PFSK-1 (cell line): Measurements from ENCODE around the gene STAT6.

Experiments
- FOXP2 ChIP-seq: optimal IDR thresholded peaks from 2 replicates; pipeline ENCODE3; 2011; ENCODE audit warnings: borderline replicate concordance, control low read depth, inconsistent platforms; ENCODE audit not compliant: insufficient read depth; ENCODE audit errors: extremely low read length, extremely low read depth
- POLR2AphosphoS5 ChIP-seq: IDR thresholded peaks from 2 replicates; pipeline ENCODE4 v1.6.1; 2012; ENCODE audit warnings: low read depth, mild to moderate bottlenecking, control low read depth, low read length, moderate library complexity
- REST ChIP-seq, 2 experiments: IDR thresholded peaks; 2 replicates each; pipeline versions ENCODE4 v1.6.1 to v1.8.0; 2011 to 2012; ENCODE audit warnings: low read depth in 2 of 2, low read length in 2 of 2, control low read depth in 1 of 2, inconsistent platforms in 1 of 2, mild to moderate bottlenecking in 1 of 2, moderate library complexity in 1 of 2; ENCODE audit not compliant: insufficient read depth in 1 of 2
- SIN3A ChIP-seq: IDR thresholded peaks from 2 replicates; pipeline ENCODE4 v1.6.1; 2012; ENCODE audit warnings: mild to moderate bottlenecking, low read length, moderate library complexity, borderline replicate concordance; ENCODE audit not compliant: insufficient read depth
- TAF1 ChIP-seq: IDR thresholded peaks from 2 replicates; pipeline ENCODE4 v1.6.1; 2012; ENCODE audit warnings: low read length, control low read depth, borderline replicate concordance; ENCODE audit not compliant: insufficient read depth

The STAT6 gene

GRCh38 chr12:57129321-57129842 is 18.2 kb upstream of the STAT6 start:
- TF ChIP-seq SIN3A (no peak), REST (IDR thresholded peaks at IDR 0.05; ENCODE audit: insufficient read depth in 1 of 2, low read depth in 2 of 2, low read length in 2 of 2) (no peak), TAF1 (no peak)

- TF ChIP-seq REST (IDR thresholded peaks at IDR 0.05; ENCODE audit: insufficient read depth in 1 of 2, low read depth in 2 of 2, low read length in 2 of 2) (no peak), POLR2AphosphoS5 (no peak), TAF1 (no peak)
Observed at GRCh38 chr12:57128519-57129247, 17.5 kb upstream of the STAT6 start.

DNA sequence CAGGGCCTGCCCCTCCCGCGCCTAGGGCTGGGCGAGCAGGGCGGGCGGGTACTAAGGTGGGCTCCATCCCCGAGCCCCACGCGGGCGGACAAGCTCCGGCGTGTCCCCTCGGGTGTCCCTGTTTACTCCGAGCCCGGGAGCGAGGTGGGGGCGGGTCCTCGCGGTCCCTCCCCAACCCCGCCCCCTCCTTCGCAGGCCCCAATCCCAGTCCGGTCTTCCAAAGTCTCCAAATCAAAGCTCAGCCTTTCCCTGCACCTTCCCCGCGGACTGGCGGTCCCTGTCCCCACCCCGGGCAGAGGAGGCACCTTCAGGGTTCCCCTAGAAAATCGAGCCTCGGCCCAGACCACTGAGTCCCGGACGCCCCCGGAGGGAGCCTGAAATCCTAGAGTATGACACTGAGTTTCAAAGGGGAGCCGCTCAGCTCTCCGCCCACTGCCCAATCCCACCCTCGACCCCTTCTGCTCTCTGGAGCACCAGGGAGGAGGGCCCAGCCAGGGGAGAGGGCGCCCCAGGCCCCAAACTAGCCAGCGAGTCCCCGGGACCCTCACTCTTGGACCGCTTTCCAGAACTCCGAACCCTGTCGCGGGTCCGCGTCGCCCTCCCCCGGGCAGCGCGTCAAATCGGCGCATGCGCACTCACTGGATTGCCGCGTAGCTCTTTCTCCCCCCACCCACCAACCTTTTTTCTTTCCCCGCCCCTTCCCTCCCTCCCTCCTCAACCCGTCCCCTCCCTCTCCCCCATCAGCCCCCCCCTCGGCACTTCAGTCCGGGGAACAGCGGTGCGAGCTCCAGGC is 16.8 kb upstream of the STAT6 start, which contains the start of gene LRP1:
Gene LRP1 (plus strand): TSS at position 758 of the 793 bp plus-strand sequence. CDS start 482 bp downstream, outside the sequence.
- TF ChIP-seq FOXP2, result peak; percentile 67
- TF ChIP-seq REST (IDR thresholded peaks at IDR 0.05; ENCODE audit: insufficient read depth in 1 of 2, low read depth in 2 of 2, low read length in 2 of 2), result no peak
- TF ChIP-seq SIN3A, result no peak
- TF ChIP-seq TAF1, result no peak
- TF ChIP-seq POLR2AphosphoS5, result peak; percentile 54; the same call in 1 of the 2 replicates

- TF ChIP-seq POLR2AphosphoS5, result no peak
- no peak for TF ChIP-seq REST (IDR thresholded peaks at IDR 0.05; ENCODE audit: insufficient read depth in 1 of 2, low read depth in 2 of 2, low read length in 2 of 2)
- TF ChIP-seq TAF1, result no peak
- no peak for TF ChIP-seq SIN3A
- TF ChIP-seq FOXP2, result no peak
Observed at GRCh38 chr12:57127101-57127725, 16.1 kb upstream of the STAT6 start.
